AG09319 (cell line): ENCODE measurements around the gene CRY2.

Source experiments
- DNase-seq: peaks from one replicate; pipeline ENCODE4 v3.0.0-alpha.2; 2010; ENCODE audit warnings: low read depth; ENCODE audit errors: extremely low read depth
- CTCF ChIP-seq: IDR thresholded peaks from 2 replicates; pipeline ENCODE4 v1.5.1; 2011; ENCODE audit warnings: low read depth, mild to moderate bottlenecking, inconsistent platforms, low read length, moderate library complexity

CRY2 gene

DNA sequence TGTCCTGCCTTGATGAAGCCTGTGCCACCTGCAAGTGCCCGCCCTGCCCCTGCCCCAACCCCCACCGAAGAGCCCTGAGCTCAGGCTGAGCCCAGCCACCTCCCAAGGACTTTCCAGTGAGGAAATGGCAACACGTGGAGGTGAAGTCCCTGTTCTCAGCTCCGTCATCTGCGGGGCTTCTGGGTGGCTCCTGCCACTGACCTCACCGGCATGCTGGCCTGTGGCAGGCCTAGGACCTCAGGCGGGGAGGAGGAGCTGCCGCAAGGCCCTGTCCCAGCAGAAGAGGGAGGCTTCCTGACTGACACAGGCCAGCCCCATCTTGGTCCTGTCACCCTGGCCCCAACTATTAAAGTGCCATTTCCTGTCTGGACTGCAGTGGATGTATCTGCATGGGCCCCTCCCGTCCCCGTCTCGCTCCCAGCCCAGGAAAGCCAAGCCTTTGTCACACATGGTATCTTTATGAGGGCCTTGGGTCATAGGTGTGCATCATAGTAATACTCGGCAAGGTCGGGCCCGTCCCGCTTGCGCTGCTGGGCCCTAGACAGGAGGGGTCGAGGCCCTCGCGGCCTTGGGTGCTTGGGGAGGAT, 58.9 kb downstream of the CRY2 start:
- DNase-seq, result no peak
- TF ChIP-seq CTCF, result no peak

DNA sequence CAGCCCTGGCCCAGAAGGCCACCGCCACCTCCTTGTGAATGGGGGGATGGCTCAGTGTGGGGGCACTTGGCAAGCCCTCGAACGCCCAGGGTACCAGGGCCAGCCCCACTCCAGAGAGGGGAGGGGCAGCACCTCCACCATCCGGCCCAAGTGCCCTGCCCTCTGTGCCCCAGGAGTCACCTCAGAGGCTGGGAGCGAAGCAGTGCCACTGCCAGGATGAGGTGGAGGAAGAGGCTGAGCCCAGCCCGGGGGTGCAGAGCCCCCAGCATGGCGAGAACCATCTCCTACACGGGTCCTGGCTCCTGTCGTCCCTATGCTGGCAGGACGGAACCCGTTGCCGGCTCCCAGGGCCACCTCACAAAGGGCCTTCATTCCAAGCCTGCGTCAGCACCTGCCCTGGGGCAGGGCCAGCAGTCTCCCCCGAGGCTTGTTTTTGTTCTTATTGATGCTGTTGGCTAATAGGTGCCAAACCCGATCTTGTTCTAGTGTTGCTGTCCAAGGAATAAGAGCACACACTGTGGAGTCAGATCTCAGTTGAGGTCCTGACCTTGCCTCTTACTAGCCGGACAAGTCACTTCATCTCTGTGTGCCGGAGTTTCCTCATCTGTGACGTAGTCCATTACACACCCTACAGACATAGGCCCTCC, 59.8 kb downstream of the CRY2 start, which contains the start of gene FREY1:
Gene FREY1, minus strand, starts transcription at position 307 of the 647 bp plus-strand sequence. Its CDS starts 26 bp downstream, at position 281.
- DNase-seq, result no peak
- TF ChIP-seq CTCF, result no peak

DNA sequence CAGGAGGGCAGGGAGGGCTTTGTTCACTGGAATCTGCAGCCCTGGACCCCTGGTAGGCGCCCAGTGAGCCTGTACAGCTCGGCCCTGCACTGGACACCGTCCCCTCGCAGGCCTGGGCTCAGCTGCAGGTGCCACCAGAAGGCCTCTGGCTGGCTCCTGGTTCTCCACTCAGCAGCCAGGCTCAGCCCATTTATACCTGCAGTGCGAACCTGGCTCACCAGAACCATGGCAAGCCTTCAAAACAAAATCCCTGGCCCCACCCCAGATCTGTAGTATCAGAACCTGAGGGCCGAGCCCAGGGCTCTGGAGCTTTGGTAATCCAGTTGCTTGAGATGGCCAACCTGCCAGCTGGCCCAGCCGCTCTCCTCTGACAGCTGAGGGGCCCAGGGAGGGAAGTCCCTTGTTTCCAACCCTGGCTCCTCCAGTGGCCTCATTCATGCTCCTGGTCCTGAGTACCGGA, 60.7 kb downstream of the CRY2 start:
- no peak for DNase-seq
- TF ChIP-seq CTCF, result no peak

GRCh38 chr11:45909594-45910475, 62.6 kb downstream of the CRY2 start:
- no peak for TF ChIP-seq CTCF
- DNase-seq, result no peak

DNA sequence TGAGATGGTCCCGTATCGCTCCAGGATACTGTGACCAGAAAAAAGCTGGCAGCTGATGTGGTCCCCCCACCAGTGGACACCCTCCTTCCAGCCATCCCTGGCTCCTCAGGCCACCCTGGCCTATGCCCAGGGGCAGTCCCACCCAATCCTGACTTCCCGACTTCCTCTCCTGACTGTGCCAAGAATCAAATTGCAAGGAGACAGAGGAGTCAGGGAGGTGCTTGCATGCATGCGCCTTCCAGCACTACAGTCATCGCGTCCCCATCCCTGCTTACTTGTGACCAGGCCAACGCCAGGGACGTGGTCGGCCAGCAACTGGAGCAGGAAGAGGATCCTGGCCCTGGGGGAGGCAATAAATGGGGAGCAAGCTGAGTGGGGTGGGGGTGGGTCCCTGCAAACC, 63.3 kb downstream of the CRY2 start:
- no peak for TF ChIP-seq CTCF
- no peak for DNase-seq

DNA sequence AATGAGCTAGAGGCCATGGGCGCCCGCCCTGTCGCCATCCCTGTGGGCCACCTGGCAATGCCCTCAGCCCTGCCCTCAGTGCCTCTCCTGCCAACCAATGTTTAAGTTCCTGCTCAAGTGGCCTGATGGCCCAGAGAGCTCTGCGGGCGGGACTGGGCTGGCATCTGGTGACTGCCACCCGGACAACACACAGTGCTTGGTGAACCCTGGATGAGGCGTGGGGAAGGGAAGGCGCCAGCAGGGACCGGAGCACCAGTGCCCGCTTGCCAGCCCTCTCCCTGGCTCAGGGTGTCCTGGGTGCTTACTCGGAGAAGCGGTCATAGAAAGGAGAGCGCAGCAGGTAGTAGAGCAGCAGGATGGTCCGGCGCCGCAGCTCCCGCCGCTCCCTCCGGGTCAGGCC, 66.2 kb downstream of the CRY2 start:
- DNase-seq, result no peak
- no peak for TF ChIP-seq CTCF
